Measurements from ENCODE around the gene SLC50A1.

DNA sequence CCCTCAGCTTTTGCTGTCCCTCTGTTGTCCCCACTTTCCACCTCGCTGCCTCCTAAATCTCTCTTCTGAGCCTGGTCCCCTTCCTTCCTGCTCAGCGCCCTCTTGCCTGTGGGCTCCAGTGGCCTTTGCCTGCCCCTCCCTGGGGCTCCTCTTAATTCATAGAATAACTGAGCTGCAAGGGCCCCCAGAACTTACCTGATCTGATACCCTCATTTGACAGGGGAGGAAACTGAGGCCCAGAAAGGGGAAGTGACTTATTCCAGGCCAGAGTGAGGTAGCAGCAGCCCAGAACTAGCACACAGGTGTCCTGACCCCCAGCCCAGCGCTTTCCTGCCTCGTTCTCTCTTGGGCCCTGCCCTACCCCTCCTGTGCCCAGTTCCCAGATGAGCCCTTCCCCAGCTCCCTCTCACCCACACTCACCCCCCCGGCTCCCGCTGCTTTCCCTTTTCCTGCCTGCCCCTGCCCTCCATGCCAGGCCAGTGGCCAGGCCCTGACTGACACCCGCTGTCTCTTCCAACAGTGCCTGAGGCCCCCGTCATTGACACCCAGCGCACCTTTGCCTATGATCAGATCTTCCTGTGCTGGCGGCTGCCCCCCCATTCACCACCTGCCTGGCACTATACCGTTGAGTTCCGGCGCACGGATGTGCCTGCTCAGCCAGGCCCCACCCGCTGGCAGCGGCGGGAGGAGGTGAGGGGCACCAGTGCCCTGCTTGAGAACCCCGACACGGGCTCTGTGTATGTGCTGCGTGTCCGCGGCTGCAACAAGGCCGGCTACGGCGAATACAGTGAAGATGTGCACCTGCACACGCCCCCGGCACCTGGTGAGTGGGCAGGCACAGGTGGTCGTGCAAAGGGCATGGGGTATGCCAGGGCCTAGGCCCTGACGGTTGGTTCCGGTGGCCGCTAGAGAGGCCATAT is 43.7 kb downstream of the SLC50A1 start:
- TF ChIP-seq, protein P1, sequence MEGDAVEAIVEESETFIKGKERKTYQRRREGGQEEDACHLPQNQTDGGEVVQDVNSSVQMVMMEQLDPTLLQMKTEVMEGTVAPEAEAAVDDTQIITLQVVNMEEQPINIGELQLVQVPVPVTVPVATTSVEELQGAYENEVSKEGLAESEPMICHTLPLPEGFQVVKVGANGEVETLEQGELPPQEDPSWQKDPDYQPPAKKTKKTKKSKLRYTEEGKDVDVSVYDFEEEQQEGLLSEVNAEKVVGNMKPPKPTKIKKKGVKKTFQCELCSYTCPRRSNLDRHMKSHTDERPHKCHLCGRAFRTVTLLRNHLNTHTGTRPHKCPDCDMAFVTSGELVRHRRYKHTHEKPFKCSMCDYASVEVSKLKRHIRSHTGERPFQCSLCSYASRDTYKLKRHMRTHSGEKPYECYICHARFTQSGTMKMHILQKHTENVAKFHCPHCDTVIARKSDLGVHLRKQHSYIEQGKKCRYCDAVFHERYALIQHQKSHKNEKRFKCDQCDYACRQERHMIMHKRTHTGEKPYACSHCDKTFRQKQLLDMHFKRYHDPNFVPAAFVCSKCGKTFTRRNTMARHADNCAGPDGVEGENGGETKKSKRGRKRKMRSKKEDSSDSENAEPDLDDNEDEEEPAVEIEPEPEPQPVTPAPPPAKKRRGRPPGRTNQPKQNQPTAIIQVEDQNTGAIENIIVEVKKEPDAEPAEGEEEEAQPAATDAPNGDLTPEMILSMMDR (conservative IDR thresholded peaks at IDR 0.05 in 1 of 2, IDR thresholded peaks at IDR 0.05 in 1 of 2; ENCODE audit: low read depth in 1 of 2, low read length in 2 of 2) = no peak
- no peak for TF ChIP-seq EZH2 (IDR thresholded peaks at IDR 0.05; ENCODE audit: low read length, missing control alignments)
